ENCODE data around the gene CSNK2A1.
A peak's percentile ranks its signal among the peaks of the same experiment; 100 is the strongest.
"Not testable (repeated sequence)": the region's sequence is repeated elsewhere in the genome, so short reads cannot be mapped to it uniquely, and the experiment has no call there.

The CSNK2A1 gene

DNA sequence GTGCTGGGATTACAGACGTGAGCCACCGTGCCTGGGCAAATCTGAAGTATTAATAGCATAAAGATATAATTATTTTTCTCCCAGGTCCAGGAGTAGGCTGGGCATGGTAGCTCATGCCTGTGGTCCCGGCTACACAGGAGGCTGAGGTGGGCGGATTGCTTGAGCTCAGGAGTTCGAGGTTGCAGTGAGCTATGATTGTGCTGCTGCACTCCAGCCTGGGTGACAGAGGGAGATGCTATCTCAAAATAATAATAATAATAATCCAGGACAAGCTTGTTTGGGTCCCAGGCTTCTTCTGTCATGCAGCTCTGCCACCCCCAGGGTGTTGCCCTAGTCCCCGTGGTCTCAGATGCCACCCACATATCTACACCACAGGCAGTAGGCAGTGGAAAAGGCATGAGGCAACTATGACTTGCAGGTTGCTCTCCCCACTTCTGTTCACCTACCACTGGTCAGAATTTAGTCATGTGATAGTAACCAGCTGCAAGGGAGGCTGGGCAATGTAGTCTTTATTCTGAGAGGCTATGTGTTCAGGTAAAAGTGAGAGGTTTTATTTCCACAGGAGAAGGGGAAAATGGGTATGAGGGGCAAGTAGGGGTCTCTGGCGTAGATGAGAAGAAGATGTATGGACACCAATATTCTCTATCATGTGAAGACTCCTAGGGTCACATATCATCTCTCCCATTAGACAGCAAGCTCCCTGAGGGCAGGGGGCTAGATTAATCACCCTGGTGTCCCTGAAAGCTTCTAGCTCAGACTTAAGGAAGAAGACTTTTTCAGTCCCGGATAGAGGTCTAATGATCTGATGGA lies 40.8 kb upstream of the CSNK2A1 start:
- H3K27ac ChIP-seq, result no peak overlapping the region
- TF ChIP-seq, protein P1, sequence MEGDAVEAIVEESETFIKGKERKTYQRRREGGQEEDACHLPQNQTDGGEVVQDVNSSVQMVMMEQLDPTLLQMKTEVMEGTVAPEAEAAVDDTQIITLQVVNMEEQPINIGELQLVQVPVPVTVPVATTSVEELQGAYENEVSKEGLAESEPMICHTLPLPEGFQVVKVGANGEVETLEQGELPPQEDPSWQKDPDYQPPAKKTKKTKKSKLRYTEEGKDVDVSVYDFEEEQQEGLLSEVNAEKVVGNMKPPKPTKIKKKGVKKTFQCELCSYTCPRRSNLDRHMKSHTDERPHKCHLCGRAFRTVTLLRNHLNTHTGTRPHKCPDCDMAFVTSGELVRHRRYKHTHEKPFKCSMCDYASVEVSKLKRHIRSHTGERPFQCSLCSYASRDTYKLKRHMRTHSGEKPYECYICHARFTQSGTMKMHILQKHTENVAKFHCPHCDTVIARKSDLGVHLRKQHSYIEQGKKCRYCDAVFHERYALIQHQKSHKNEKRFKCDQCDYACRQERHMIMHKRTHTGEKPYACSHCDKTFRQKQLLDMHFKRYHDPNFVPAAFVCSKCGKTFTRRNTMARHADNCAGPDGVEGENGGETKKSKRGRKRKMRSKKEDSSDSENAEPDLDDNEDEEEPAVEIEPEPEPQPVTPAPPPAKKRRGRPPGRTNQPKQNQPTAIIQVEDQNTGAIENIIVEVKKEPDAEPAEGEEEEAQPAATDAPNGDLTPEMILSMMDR (IDR thresholded peaks at IDR 0.05), result no peak
- TF ChIP-seq ZFX (IDR thresholded peaks at IDR 0.05; ENCODE audit: borderline replicate concordance), result no peak

GRCh38 chr20:582204-582603 lies 38.6 kb upstream of the CSNK2A1 start:
- no peak for TF ChIP-seq ZFX (IDR thresholded peaks at IDR 0.05; ENCODE audit: borderline replicate concordance)
- TF ChIP-seq, protein P1 (IDR thresholded peaks at IDR 0.05), result no peak
- no peak overlapping the region for H3K27ac ChIP-seq

- not testable (repeated sequence) for H3K27ac ChIP-seq
Observed at GRCh38 chr20:578940-579690, 35.5 kb upstream of the CSNK2A1 start.

- TF ChIP-seq, protein P1 (IDR thresholded peaks at IDR 0.05), result peak; percentile 37
- no peak for TF ChIP-seq ZFX (IDR thresholded peaks at IDR 0.05; ENCODE audit: borderline replicate concordance)
- H3K27ac ChIP-seq, result no peak overlapping the region
Observed at GRCh38 chr20:577167-577791, 33.7 kb upstream of the CSNK2A1 start.

DNA sequence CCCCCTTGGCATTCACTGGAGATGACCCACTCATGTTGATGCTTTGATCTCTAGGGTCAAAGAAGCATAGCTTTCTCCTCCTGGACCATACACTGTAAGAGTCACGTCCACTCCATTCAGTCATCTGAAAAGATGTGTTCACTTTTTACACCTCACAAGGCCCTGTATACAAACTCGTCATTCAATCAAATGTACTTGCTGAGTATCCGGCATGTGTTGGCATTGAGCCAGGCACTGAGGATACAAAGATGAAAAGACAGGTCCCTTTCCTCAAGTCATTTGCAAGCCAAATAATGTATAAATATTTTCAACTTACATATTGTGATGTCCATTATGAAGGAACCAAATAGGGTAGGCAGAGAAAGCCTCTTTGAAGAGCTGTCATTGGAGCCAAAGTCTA lies 32.6 kb upstream of the CSNK2A1 start:
- no peak for TF ChIP-seq ZFX (IDR thresholded peaks at IDR 0.05; ENCODE audit: borderline replicate concordance)
- TF ChIP-seq, protein P1 (IDR thresholded peaks at IDR 0.05), result no peak
- H3K27ac ChIP-seq, result no peak overlapping the region

DNA sequence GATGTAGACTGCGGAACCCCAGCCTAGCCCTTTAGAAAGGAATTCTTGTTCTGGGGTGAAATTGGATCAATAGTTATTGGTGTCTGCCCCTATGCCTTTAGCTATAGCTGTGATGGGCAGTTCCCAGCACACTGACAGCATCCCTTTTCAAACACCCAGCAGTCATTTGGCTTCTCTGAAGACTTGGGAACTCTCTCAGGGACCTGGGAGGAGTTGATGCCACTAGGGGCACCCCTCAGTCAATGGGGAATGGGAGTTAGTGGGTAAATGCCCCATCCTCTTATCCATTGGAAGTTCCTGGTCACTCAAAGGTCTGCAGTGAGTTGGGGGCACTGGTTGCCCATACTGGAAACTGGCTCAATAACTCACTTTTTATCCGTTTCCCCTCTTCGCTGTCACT lies 31.6 kb upstream of the CSNK2A1 start:
- no peak overlapping the region for H3K27ac ChIP-seq
- TF ChIP-seq, protein P1 (IDR thresholded peaks at IDR 0.05), result no peak
- no peak for TF ChIP-seq ZFX (IDR thresholded peaks at IDR 0.05; ENCODE audit: borderline replicate concordance)

DNA sequence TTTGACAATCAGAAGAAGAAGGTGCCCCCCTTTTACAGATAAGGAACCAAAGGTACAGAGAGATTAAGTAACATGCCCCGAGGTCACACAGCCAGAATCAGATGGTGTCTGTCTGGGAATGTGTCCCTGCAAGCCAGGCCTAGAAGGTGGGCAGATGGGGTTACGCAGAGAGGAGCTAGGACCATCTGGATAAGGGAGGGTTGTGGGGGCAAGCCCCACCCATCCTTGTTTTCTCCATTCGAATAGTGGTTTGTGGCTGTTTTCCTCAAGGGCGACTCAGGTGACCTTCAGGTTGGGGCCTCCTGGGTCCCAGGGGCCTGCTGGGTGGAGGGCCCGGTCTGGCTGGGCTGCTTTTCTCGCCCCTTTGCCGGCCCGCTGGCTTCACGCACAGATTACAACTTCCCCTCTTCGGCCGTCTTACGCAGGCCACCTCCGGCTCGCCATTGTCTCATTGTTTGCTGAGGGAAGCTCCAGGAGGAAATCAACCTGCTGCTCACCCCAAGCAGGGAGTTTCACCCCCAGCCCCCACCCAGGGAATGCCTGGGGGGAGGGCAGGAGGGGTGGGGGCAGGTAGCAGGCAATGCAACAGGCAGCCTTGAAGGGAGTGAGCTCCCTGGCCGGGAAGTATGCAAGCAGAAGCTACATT lies 30.8 kb upstream of the CSNK2A1 start:
- H3K27ac ChIP-seq, result no peak overlapping the region
- no peak for TF ChIP-seq ZFX (IDR thresholded peaks at IDR 0.05; ENCODE audit: borderline replicate concordance)
- TF ChIP-seq, protein P1 (IDR thresholded peaks at IDR 0.05), result no peak

Data from 22Rv1 (cell line).